HepG2 (cell line): ENCODE measurements around the gene NXPH4.

Experiments used
- IRF2 ChIP-seq: IDR thresholded peaks from 2 replicates; pipeline ENCODE4 v1.6.1; 2018; ENCODE audit warnings: missing genetic modification reagents, missing compliant biosample characterization
- RXRA ChIP-seq: sonication (generic); formaldehyde crosslinking; IDR thresholded peaks from 2 replicates; pipeline ENCODE4 v1.5.1; 2020; ENCODE audit warnings: missing genetic modification reagents
- SOX5 ChIP-seq: IDR thresholded peaks from 2 replicates; pipeline ENCODE4 v1.6.1; 2016; ENCODE audit warnings: borderline replicate concordance
- U2AF1 ChIP-seq: fragments of 200-400 bp; formaldehyde crosslinking; optimal IDR thresholded peaks from 2 replicates; pipeline ENCODE3; 2017; ENCODE audit warnings: mild to moderate bottlenecking, low read depth, low read length
- TF ChIP-seq, protein P1 (sequence below): sonication (generic); formaldehyde crosslinking; IDR thresholded peaks from 2 replicates; pipeline ENCODE4 v1.4.0; 2020; ENCODE audit warnings: missing genetic modification reagents, borderline replicate concordance

DNA sequence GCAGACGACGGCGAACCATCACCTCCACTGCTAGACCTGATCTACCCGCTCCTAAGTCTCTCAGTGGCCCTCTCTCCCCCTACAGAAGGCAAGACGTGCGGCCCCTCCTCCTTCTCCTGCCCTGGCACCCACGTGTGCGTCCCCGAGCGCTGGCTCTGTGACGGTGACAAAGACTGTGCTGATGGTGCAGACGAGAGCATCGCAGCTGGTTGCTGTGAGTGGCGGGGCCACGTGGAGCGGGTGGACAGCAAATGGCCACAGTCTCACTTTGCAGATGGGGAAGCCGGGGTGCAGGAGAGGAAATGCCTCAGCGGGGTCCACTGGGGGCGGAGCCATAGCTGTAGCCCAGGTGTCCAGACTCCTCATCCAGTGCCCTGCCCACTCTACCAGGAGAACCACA is 21.4 kb upstream of the NXPH4 start:
- TF ChIP-seq IRF2 (CRISPR knock-in tag), result no peak
- TF ChIP-seq RXRA (CRISPR knock-in tag), result no peak
- no peak for TF ChIP-seq U2AF1
- no peak for TF ChIP-seq SOX5 (CRISPR knock-in tag)
- TF ChIP-seq, protein P1, sequence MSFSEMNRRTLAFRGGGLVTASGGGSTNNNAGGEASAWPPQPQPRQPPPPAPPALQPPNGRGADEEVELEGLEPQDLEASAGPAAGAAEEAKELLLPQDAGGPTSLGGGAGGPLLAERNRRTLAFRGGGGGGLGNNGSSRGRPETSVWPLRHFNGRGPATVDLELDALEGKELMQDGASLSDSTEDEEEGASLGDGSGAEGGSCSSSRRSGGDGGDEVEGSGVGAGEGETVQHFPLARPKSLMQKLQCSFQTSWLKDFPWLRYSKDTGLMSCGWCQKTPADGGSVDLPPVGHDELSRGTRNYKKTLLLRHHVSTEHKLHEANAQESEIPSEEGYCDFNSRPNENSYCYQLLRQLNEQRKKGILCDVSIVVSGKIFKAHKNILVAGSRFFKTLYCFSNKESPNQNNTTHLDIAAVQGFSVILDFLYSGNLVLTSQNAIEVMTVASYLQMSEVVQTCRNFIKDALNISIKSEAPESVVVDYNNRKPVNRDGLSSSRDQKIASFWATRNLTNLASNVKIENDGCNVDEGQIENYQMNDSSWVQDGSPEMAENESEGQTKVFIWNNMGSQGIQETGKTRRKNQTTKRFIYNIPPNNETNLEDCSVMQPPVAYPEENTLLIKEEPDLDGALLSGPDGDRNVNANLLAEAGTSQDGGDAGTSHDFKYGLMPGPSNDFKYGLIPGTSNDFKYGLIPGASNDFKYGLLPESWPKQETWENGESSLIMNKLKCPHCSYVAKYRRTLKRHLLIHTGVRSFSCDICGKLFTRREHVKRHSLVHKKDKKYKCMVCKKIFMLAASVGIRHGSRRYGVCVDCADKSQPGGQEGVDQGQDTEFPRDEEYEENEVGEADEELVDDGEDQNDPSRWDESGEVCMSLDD, result no peak
